GM12873 (cell line): ENCODE measurements around the gene SH3GLB2.

Experiments used
- CTCF ChIP-seq: IDR thresholded peaks from 2 replicates; pipeline ENCODE4 v1.5.1; 2012; ENCODE audit warnings: low read depth, mild to moderate bottlenecking, moderate library complexity, low read length, control low read depth; ENCODE audit not compliant: insufficient read depth; ENCODE audit errors: missing control alignments

The SH3GLB2 gene

GRCh38 chr9:129012893-129013448, 15.2 kb downstream of the SH3GLB2 start:
- no peak for TF ChIP-seq CTCF

- TF ChIP-seq CTCF, result no peak
Observed at GRCh38 chr9:129012343-129012742, 15.8 kb downstream of the SH3GLB2 start.

- no peak for TF ChIP-seq CTCF
Observed at GRCh38 chr9:129011761-129012181, 16.4 kb downstream of the SH3GLB2 start.

GRCh38 chr9:129011170-129011569, 17.0 kb downstream of the SH3GLB2 start:
- TF ChIP-seq CTCF, result no peak

- TF ChIP-seq CTCF, result no peak
Observed at GRCh38 chr9:129010267-129010975, 17.7 kb downstream of the SH3GLB2 start.

- TF ChIP-seq CTCF, result no peak
Observed at GRCh38 chr9:129009584-129010141, 18.5 kb downstream of the SH3GLB2 start.

- TF ChIP-seq CTCF, result no peak
Observed at GRCh38 chr9:129008986-129009583, 19.0 kb downstream of the SH3GLB2 start.
